Activated naive CD8-positive, alpha-beta T cell treated with anti-CD3 and anti-CD28 coated beads, Interleukin-2, amount 50 U/mL, for 16 hours (primary cell): ENCODE results near the gene ZNF827.

Experiments
- DNase-seq: peaks from one replicate; pipeline ENCODE4 v3.0.0-alpha.2; 2020; ENCODE audit warnings: low read depth, low spot score

Gene ZNF827

GRCh38 chr4:145827885-145828284 is 110.7 kb downstream of the ZNF827 start:
- no peak for DNase-seq

GRCh38 chr4:145825255-145825654 is 113.4 kb downstream of the ZNF827 start:
- no peak for DNase-seq

- no peak for DNase-seq
Measured at GRCh38 chr4:145824463-145824862, 114.2 kb downstream of the ZNF827 start.

- no peak for DNase-seq
Measured at GRCh38 chr4:145823743-145824142, 114.9 kb downstream of the ZNF827 start.

GRCh38 chr4:145822581-145822980 is 116.0 kb downstream of the ZNF827 start:
- DNase-seq: no peak

- no peak for DNase-seq
Measured at GRCh38 chr4:145822181-145822580, 116.4 kb downstream of the ZNF827 start.

- no peak for DNase-seq
Measured at GRCh38 chr4:145821766-145822165, 116.9 kb downstream of the ZNF827 start.

- no peak for DNase-seq
Measured at GRCh38 chr4:145820407-145820806, 118.2 kb downstream of the ZNF827 start.

GRCh38 chr4:145819853-145820181 is 118.8 kb downstream of the ZNF827 start:
- DNase-seq: no peak

GRCh38 chr4:145819101-145819852 is 119.3 kb downstream of the ZNF827 start:
- no peak for DNase-seq

GRCh38 chr4:145818011-145818410 is 120.6 kb downstream of the ZNF827 start:
- no peak for DNase-seq

GRCh38 chr4:145816091-145816490 is 122.5 kb downstream of the ZNF827 start:
- DNase-seq: no peak

GRCh38 chr4:145815626-145816025 is 123.0 kb downstream of the ZNF827 start:
- no peak for DNase-seq

GRCh38 chr4:145815027-145815612 is 123.5 kb downstream of the ZNF827 start:
- no peak for DNase-seq

GRCh38 chr4:145814246-145814645 is 124.4 kb downstream of the ZNF827 start:
- DNase-seq: no peak

GRCh38 chr4:145812919-145813318 is 125.7 kb downstream of the ZNF827 start:
- no peak for DNase-seq

GRCh38 chr4:145808848-145809512 is 129.6 kb downstream of the ZNF827 start:
- no peak for DNase-seq

GRCh38 chr4:145808021-145808650 is 130.5 kb downstream of the ZNF827 start:
- peak; percentile 1 for DNase-seq

GRCh38 chr4:145805490-145805889 is 133.1 kb downstream of the ZNF827 start:
- DNase-seq: no peak

GRCh38 chr4:145804116-145804515 is 134.5 kb downstream of the ZNF827 start:
- DNase-seq: no peak

GRCh38 chr4:145799223-145799622 is 139.4 kb downstream of the ZNF827 start:
- DNase-seq: no peak

- no peak for DNase-seq
Measured at GRCh38 chr4:145797278-145797677, 141.3 kb downstream of the ZNF827 start.

GRCh38 chr4:145796346-145796745 is 142.3 kb downstream of the ZNF827 start:
- no peak for DNase-seq
